Adrenal gland (tissue), 12 donors: ENCODE data around the gene LANCL2. TPM values are rescaled to one million over a fixed set of nuclear protein-coding genes. Genes with fewer than 3 reads are reported as not detected.

Experiments
- DNase-seq, 7 donors: peaks; one replicate each; pipeline ENCODE4 v3.0.0-alpha.2; 2019 to 2020
- H3K27ac ChIP-seq, 5 donors: fragments of 200-600 bp; sonication (generic) in 4 of 5; 1 replicate in 3 of 5; 2 replicates in 2 of 5; pipeline versions ENCODE4 v1.5.1 to v1.8.0; 2016 to 2020; ENCODE audit warnings: mild to moderate bottlenecking in 1 of 5
- H3K27me3 ChIP-seq: fragments of 200-600 bp; 2 replicates; pipeline ENCODE4 v1.8.0; 2021
- H3K36me3 ChIP-seq, 2 donors: fragments of 200-600 bp; replicated peaks in 1 of 2; 1 replicate in 1 of 2; 2 replicates in 1 of 2; pipeline versions ENCODE4 v1.5.1 to v1.8.0; 2018 to 2022
- H3K4me1 ChIP-seq, 2 donors: fragments of 200-600 bp; replicated peaks in 1 of 2; 1 replicate in 1 of 2; 2 replicates in 1 of 2; pipeline versions ENCODE4 v1.5.1 to v1.8.0; 2018 to 2021
- H3K4me3 ChIP-seq, 4 donors: fragments of 200-600 bp; sonication (generic) in 3 of 4; one replicate each; pipeline ENCODE4 v1.5.1; 2016 to 2018
- H3K9me3 ChIP-seq, 3 donors: fragments of 200-600 bp; sonication (generic) in 1 of 3; replicated peaks in 1 of 3; 1 replicate in 2 of 3; 2 replicates in 1 of 3; pipeline versions ENCODE4 v1.5.1 to v1.8.0; 2016 to 2021
- CTCF ChIP-seq, 6 experiments: fragments of 450-650 bp in 4 of 6; fragments of 200-600 bp in 2 of 6; sonication (generic) in 1 of 6; IDR thresholded peaks; 1 replicate in 5 of 6; 2 replicates in 1 of 6; pipeline versions ENCODE4 v1.5.1 to v1.8.0; 2016 to 2021; ENCODE audit warnings: antibody characterized with exemption in 6 of 6, mild to moderate bottlenecking in 2 of 6, moderate library complexity in 1 of 6
- POLR2A ChIP-seq, 2 donors: fragments of 450-650 bp; IDR thresholded peaks; one replicate each; pipeline ENCODE4 v1.6.1; 2017; ENCODE audit warnings: antibody characterized with exemption in 2 of 2, mild to moderate bottlenecking in 2 of 2, moderate library complexity in 1 of 2
- WGBS, 4 donors: extraction: QIAGEN DNeasy Blood & Tissue Kit in 2 of 4; methylation state at CpG; one replicate each; pipeline versions ENCODE4 v1.1.5 to v1.1.7; 2013 to 2017; 5-methylcytosine and 5-hydroxymethylcytosine counted together
- intact Hi-C, 2 donors: fragments of 100-400 bp; cut with DNase I; formaldehyde crosslinking; loops; one replicate each; pipeline versions ENCODE4 v1.14.1 to v1.15.0; 2022 to 2023
- polyA plus RNA-seq, 3 donors: library from polyadenylated mRNA; stranded (reverse); fragments of 200-250 nt in 2 of 3; fragments of 350-450 nt in 1 of 3; fragmentation: Illumina TruSeq in 1 of 3; extraction: RNeasy Lipid Tissue Mini Kit (QIAGEN cat#74804) in 1 of 3; gene quantifications; one replicate each; pipeline ENCODE4 v1.2.3, GENCODE V29; 2013 to 2014
- total RNA-seq, 9 donors: library from RNA; depleted of rRNA in 4 of 9; stranded (reverse); fragments of >200 nt in 4 of 9; fragments of 120-200 nt in 1 of 9; fragmentation: NEBNext Ultra II Directional in 1 of 9; extraction: Animal tissue kit (Norgen Biotek cat#: 25700) in 1 of 9; gene quantifications; one replicate each; pipeline versions ENCODE4 v1.1.0 to v1.2.4, GENCODE V29; 2013 to 2023
- donor health status: healthy with polysubstance abuse.
- donor health status: Bipolar disorder and iron deficiency.
- donor health status: DM: yes; HTN: yes; CAD: no.
- donor health status: DM: no; HTN: no; CAD: no.
- donor health status: DM: no; HTN: no; CAD: no.
- donor health status: DM: yes; HTN: yes; CAD: no.

Gene LANCL2
- total and polyA plus RNA-seq, 12 donors = 10.5 to 28.1 (median 18.1) TPM

GRCh38 chr7:55440040-55440690 is 75.0 kb downstream of the LANCL2 start:
- Histone ChIP-seq H3K36me3 (no peaks in the 10 kb centered on the region), H3K4me1 (no peaks in the 10 kb centered on the region), H3K4me3 (no peak overlapping the region), H3K27ac (no peak overlapping the region), H3K9me3 (no peaks in the 10 kb centered on the region), H3K27me3 (no peaks in the 10 kb centered on the region)
- DNase-seq = no peak
- no peak for TF ChIP-seq CTCF (IDR thresholded peaks at IDR 0.05)
- TF ChIP-seq POLR2A (IDR thresholded peaks at IDR 0.05) = no peak
- intact Hi-C loops = no loop called here
- 80 to 88% (median 83%) methylated on average over 8 to 13 of the region's 13 CpGs for WGBS, 4 donors

- WGBS, 4 donors = 93 to 97% (median 95%) methylated on average over 5 of the region's 5 CpGs
Measured at GRCh38 chr7:55441002-55441401, 75.9 kb downstream of the LANCL2 start.

GRCh38 chr7:55441774-55442522 is 76.8 kb downstream of the LANCL2 start:
- no peaks in the 10 kb centered on the region for H3K9me3 ChIP-seq
- TF ChIP-seq POLR2A (IDR thresholded peaks at IDR 0.05) = no peak
- TF ChIP-seq CTCF (IDR thresholded peaks at IDR 0.05) = no peak
- DNase-seq = no peak
- WGBS, 4 donors = 73 to 81% (median 78%) methylated on average over 7 of the region's 7 CpGs
- H3K27ac ChIP-seq = no peak overlapping the region
- no peak overlapping the region for H3K4me3 ChIP-seq
- H3K4me1 ChIP-seq = no peaks in the 10 kb centered on the region
- intact Hi-C loops = no loop called here
- H3K36me3 ChIP-seq = no peaks in the 10 kb centered on the region
- H3K27me3 ChIP-seq = no peaks in the 10 kb centered on the region

More at GRCh38 chr7:55441002-55441401, 75.9 kb downstream of the LANCL2 start:
- no peak for DNase-seq
- H3K9me3 ChIP-seq = no peaks in the 10 kb centered on the region
- no peak overlapping the region for H3K4me3 ChIP-seq
- TF ChIP-seq POLR2A (IDR thresholded peaks at IDR 0.05) (no peak), CTCF (IDR thresholded peaks at IDR 0.05) (no peak)
- H3K36me3 ChIP-seq = no peaks in the 10 kb centered on the region
- intact Hi-C loops = no loop called here
- no peaks in the 10 kb centered on the region for H3K27me3 ChIP-seq
- no peaks in the 10 kb centered on the region for H3K4me1 ChIP-seq
- H3K27ac ChIP-seq = no peak overlapping the region

- no peaks in the 10 kb centered on the region for H3K4me1 ChIP-seq
- H3K4me3 ChIP-seq = no peak overlapping the region
- no peaks in the 10 kb centered on the region for H3K9me3 ChIP-seq
- TF ChIP-seq CTCF (IDR thresholded peaks at IDR 0.05) (no peak), POLR2A (IDR thresholded peaks at IDR 0.05) (no peak)
- H3K27ac ChIP-seq = no peak overlapping the region
- no peaks in the 10 kb centered on the region for H3K27me3 ChIP-seq
- 48 to 68% (median 54%) methylated on average over 1 of the region's 1 CpG for WGBS, 4 donors
- DNase-seq = no peak
- H3K36me3 ChIP-seq = no peaks in the 10 kb centered on the region
- intact Hi-C loops = no loop called here
Measured at GRCh38 chr7:55444786-55445185, 79.6 kb downstream of the LANCL2 start.
